Stromal cell of bone marrow (primary cell): ENCODE data around the gene COL4A2.

Source experiments
- DNase-seq: peaks from one replicate; pipeline ENCODE4 v3.0.0-alpha.2; 2012; ENCODE audit warnings: low read depth

COL4A2 gene

DNA sequence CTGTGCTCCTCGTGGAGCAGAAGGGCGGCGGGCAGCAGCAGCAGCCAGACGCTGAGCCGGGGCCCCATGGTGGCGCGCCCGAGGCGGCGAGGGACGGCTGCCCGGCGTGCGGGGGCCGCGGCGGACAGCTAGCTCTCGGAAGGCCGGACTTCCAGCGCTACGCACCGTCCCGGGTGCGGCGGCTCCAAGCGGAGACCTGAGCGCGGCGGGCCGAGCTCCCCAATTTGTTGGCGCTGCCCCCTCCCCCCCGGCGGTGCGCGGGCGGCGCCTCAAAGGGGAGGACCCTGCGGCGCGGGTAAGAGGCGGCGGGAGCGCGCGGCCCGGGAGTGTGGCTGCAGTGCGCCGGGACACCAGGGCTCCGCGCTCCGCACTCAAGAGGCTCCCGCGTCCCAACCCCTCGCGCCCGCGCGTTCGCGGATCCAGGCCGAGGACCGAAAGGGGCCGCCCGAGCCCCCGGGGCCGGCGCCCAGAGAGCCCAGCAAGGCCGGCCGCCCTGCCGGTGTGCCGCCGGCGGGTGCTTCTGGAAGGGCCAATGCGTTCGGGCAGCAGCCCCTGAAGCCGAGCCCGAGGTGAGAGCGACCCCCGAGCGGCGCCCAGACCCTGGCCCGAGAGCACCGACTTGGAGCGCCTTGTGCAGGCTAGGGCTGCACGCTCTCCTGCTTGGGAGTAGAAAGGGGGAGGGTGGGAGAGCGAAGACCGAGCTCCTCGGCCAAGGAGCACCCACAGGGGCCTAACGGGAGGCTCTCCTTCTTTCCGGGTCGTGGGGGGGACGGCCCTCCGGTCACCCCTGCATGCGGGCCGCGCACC lies at the start of gene COL4A2, which contains the start of gene COL4A1:
COL4A2 (plus strand) TSS at position 325 of the 807 bp plus-strand sequence. CDS start 620 bp downstream, outside the sequence.
COL4A1 (minus strand) TSS at position 198 of the 807 bp plus-strand sequence; CDS start at position 68, 130 bp downstream.
- DNase-seq = no peak

DNA sequence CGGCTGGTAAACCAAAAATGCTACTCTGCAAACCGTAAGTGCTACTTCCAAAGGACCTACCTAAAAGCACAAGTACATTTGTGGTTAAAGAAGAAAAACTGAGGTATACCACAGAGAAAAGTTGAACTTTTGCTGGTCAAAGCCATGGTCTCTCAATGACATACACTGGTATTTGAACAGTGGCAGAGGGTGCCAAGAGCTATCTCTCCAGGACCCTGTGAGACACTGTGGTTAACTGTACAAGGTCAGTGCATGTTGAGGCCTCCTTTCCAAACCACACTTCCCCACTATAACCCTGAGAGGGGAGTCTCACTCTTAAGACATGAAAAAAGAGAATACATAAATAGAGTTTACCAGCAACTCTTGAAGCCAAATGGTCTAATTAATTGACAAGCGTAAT lies 49.7 kb upstream of the COL4A2 start:
- DNase-seq = no peak

DNA sequence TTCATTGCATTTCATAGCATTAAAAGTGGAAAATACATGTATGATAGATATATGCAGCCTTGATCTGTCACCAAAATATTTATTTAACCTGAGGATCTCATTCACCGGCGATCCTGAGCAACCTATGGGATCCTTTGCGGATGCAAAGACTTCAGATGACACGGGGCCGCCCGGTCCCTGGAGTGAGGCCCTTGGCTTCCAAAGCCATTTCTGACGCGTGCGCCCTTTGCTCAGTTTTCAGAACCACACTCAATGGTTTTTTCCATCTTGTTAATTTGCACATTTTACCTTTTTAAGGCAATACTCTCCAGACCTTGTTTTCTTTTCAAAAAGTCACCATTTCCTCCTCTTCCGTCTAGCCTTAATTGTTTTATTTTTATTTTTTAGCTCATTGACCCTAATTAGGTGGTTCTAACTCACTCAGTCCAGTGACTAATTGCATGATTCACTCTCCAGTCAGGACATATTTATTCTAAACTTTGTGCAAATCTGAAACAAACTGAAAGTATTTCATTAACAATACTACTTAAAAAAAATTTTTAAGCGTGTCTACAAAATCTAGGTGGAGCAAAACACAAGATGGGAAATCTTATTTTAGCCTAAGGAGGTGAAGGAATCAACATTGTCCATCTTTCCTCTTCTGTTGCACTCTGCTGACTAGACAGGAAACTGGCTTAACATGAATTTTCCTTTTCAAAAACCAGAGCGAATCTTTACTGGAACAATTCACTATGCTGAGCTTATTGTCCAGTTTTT lies 48.0 kb upstream of the COL4A2 start:
- DNase-seq = no peak

DNA sequence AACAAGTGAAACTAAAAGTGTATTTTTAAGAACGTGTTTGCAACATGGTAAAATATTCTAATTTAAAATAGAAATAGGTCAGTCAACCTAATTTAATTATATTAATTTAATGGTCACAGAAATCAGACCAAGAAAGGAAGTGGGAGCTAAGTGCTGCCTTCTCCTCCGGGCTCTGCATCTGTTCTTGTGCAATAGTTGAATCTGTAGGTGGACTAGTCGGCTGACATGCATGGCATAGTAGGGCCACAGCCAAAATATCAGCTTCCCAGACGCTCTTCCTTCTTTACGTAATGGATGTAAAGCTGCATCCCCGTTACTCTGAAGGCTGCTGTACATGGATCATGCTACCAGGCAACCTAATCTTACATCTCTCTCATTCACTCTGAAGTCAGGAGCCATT lies 47.4 kb upstream of the COL4A2 start:
- no peak for DNase-seq

DNA sequence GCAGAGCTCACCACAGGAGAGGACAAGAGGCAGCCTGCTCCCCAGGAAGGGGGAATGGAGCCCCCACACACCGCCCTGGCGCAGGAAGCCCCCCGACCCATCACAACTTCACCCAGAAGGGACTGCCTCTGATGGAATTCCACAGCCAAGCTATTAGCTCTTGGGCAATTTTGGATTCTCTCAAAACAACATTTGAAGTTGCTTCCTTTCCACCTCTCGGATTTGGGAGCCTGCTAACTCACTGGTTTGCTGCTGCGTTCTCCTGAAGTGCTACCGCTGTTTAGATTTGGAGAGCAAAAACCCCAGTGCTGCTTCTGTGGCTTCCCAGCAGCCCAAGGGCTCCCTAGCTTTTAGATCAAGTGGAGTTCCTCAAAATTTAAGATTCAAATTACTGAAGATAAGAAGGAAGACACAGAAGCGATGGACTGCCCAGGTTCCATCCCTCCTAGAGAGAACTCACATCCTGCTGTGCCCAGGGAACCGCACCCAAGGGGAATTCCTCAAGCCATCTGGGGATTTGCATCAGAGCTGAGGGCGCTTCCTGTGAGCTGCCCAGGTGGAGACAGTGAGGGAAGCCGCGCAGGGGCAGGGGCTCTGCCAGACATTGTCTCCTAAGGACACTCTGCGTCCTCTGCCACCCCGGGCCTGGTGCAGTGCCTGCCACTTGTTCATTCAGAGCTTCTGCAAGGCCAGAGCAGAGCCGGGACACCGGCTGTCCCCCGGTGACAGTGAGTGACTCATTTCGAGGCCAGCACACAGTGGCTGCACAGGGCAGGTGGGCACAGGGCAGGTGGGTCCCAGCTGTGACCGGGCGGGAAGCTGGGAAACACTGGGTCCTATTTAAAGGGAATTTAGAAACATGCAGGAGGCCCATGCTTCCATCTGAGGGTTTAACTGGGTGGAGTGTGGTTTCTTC lies 45.7 kb upstream of the COL4A2 start:
- DNase-seq = no peak

DNA sequence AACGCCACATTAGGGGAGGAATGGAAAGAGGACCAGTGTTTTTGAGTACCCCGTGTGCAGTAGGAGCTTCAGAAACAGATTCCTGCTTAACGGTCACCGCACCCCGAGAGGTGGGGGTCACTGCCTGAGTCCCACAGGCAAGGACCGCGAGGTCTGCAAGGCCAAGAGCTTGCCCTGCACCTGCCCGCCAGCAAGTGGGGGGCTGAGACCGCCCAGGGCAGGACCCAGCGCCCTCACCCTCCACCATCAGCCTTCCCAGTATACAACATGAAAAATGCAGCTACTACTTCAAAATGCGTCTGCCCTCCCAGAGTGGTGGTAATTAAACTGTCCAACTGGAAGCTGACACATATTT lies 45.0 kb upstream of the COL4A2 start:
- no peak for DNase-seq

DNA sequence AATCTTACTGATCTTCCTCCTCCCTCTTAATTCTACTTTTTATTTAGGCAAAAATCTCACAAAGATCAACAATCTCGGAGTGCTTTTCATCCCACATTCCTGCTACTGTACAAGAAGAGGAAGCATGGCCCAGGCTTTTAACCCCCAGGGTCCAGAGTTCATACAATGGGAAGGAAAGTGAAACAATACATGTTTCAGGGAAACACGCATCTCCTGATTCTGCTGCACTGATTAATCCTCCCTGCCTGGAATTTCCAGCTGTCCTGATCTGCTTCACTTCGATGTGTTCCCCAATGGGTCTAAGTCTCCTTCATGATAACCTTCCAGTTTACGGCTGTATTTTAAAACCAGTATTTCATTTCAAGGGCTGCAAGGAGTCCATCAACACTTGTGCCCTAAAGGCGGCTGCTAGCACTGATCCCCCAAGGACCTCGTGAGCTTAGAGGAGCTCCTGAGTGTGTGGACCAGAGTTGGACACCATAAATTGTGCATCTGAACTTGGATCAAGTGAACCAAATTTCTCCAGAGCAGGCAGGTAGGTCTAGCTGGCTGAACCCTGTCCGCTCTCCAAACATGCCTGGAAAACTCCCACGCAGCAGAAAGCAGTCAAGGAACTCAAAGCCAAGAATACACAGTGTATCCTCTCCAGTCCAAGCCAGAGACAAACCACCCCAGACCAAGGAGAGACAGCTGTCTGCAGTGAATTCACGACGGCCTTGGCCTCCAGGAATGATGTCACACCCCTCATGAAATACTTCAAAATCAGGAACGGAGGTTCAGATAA lies 44.4 kb upstream of the COL4A2 start:
- DNase-seq = no peak

DNA sequence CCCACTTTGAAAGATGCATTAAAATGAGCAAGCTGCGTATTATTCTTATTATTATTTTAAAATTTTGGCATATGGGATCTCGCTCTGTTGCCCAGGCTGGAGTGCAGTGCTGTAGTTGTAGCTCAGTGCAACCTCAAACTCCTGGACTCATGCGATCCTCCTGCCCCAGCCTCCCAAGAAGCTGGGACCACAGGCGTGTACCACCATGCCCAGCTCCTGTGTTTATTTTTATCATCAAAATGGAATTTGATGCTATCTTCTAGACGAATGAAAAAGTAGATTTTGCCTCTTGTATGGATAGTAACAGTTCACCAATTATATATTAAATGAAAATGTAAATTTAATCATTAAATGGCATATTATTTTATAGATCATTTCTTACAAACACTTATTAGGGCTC lies 43.7 kb upstream of the COL4A2 start:
- DNase-seq = no peak

DNA sequence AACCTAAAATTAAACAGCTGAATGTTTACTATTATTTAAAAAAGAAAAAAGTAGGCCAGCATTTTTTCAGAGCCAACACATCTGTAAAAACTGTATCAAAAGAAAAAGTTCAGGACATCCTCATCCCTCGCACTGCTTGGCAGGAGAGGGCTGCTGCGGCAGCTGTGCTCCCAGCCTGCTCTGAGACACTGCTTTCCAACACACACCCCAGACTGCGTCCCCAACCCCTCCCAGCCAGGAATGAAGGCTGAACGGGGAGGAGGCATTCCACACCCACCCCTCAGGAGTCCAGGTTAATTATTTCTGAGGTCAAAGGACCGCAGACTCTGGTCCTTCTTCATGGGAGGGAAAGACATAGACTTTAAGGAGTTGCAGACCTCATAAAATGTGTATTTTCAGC lies 43.2 kb upstream of the COL4A2 start:
- no peak for DNase-seq

DNA sequence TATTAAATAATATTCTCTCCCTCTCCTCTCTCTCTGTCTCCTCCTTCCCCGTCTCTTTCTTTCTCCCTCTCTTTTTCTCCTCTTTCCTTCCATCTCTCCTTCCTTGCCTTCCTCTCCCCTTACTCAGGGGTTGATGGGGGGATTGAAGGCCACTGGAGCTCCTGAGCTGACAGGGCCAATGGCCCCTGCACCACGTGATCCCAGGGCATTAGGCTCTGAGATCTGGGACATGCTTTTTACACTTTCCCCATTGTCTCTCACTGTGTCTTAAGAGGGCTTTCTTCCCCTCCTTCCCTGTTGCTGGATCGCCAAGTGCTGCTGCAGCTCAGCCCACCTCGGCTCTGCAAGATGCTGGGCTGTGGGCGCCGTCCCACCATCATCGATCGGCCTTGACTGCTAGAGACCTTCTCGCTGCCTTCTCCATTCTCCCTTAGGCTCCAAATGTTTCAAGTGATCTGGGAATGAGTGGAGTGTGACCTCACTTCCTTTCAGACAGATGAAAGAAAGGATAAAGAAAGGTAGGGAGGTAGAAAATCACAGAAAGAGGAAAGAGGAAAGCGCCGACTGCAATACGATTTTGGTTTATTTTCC lies 42.3 kb upstream of the COL4A2 start:
- DNase-seq = no peak

DNA sequence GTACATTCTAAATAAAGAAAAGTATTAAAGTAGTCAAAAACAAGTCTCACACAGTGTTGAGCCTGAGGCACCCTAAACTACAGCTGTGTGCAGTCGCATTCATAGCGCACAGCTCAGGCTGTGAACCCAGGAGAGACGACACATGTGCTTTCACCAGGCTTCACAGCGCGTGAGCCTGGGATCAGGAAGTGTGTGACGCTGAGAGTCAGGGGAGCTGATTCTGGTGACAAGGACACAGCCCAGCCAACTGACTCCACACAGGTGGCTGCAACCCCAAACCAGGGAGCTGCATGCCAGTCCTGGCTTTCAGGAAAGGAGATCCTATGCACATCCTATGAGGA lies 41.8 kb upstream of the COL4A2 start:
- DNase-seq = no peak

DNA sequence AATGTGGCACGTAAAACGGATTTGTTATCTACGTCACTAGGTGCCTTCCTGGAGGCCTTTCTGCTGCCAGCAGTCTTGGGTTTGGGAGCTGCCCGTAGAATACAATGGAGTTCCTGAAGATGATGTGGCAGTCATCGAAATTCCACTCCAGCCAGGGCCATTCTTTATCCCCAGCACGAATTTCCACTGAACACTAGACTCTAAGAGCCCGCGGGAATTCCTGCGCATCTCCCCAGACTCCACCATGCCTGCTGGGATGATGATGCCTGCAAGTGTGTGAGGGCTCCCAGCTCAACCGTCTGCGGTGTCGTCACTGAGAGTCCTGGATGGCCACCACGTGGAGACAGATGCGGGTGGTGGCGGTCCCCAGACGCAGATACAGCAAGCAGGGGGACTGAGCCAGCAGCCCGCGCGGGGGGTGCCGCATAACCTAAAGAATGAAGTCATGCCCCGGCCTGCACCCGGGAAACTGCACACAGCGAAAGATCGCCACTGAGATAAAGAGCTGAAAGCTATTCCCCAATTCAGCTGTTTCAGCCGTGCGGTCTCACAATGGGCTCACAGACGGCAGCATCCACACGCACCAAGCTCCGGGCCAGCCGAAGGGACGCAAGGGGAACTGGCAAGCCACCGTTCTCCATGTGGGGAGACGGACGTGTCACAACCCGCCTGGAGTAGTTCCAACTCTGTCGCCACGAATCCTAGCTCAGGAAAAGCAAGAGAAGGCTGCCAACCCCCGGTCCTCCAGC lies 41.2 kb upstream of the COL4A2 start:
- no peak for DNase-seq

DNA sequence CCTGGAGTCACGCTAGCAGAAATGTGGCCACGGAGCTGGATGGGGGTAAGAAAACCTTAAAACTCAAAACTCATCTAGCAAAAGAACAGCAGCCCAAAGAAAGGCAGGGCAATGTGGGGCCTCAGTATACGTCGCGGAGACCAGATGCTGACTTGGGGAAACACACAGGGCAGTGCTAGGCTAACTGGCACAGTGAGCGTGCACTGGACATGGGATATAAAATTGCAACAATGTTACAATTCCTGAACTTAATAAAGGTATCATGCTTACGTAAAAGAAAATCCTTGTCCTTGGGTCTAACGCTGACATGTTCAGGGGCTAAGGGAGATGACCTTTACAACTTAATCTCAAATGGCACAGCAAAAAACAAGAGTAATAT lies 40.7 kb upstream of the COL4A2 start:
- no peak for DNase-seq

DNA sequence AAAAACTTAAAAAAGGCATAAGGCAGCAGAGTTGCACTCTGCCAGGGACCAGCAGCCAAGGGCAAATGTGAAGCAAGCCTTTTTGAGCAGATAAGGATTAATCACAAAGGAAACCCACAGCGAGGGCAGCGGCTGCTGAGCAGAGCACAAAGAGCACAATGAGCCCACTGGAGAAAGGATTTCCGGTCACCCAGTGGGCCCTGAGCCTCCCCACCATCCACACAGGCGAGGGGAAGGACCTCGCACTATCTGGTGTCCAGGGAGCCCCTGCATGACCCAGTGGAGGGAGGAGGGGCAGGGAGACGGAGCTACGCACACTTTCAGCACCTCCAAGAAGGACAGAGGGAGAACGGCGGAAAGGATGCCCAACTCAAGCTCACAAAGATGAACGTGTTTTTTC lies 40.1 kb upstream of the COL4A2 start:
- DNase-seq = no peak

DNA sequence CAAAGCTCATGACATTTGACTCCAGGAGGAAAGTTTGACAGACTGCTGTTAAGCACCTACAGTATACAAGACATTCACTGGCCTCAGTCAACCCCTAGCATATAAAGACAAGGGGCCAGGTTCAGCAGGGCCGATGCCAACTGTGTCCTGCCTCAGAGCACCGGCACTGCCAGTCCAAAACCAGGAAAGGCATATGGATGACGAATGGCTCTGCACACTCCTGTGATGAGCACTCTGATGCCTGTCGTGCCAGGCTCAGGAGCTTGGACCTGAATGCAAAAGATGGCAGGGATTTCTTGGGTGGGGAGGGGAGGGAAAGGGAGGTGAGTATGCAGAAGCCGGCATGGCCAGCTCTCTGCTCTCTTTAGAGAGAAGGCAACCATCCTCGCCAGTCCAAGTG lies 39.0 kb upstream of the COL4A2 start:
- no peak for DNase-seq

DNA sequence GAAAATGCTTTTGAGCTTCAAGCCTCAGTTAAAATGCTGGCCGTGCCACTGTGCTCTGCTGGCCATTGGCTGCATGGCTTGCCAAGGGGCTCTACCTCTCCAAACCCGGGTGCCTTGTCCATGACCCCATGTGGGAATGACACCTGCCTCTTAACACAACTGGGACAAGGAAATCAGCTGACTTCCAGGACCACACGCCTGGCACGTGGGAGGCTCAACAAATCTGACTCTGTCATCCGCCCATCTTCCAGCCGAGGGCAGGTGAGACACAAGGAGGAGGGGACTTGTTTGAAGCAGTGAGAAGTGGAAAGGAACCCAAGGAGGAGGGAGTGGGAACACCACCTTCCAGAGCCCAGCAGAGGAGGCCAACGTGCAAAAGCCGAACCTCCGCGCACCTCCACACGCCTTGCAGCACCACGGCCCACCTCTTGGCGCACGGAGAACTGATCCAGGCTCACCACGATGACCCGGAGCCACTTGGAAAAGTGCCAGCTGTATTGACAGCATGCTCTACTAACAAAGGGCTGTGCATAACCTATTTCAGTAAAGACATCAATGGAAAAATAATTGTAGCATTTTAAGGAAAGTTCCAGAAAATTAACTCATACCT lies 38.4 kb upstream of the COL4A2 start:
- no peak for DNase-seq

DNA sequence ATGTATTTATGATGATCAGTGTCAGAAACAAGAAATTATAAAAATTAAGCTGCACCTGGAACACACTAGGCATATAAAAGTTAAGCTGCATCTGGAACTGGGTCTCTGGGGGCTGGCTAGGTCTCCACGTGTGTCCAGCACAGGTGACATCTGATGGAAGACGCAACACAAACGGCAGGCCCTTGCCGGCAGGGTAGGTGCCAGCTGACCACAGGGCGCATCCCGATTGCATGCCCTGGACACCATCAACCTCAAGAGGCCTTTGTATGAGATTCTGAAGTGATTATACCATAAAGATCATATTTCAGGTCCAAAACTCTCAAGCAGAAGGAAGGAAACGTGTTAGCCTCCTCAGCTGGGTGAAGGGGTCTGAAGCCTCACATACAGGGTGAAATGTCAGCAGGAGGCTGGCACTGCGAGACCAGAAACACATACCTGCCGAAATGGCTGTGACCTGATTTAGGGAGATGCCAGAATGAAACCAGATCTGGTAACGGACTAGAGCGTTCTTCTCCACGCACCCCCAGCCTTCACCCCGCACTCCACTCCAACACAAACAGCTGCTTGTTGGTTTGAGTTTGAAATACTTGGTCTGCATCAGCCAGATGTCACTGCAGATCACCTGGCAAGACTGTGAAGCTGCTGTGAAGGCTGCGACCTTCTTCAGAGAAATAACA lies 37.4 kb upstream of the COL4A2 start:
- no peak for DNase-seq

DNA sequence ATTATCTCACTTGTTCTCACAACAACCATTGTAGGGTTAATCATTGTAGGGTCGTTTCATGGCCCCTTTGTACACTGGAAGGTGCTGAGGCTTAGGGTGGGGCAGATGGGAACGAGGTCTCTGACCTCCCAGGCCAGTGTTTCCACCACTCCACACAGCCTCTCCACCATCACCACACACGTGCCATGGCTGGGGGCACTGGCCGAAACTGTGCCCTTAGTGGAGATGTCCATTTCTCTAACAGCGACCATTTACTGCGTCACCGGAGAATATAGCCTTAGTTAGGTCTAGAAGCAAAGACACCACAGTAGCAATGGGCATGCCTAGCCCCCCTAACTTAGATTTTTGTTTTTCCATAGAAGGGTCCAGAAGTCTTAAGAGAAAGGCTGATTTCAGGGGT lies 36.6 kb upstream of the COL4A2 start:
- DNase-seq = no peak

DNA sequence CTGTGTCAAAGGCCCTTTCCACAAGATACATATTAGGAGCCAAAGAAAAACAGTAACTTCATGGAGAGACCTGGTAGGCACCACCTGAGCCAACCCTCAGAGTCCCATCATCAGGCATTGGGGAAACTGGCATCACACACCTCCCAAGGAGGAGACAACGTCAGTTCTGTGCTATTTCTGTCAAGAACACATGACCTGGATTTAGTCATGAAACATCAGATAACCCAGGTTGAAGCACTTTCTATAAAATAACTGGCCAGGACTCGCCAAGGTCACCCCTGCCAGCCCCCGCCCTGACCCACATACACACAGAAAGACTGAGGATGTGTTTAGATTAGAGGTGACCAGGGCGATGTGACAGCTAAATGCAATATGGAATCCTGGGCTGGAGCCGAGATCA lies 35.8 kb upstream of the COL4A2 start:
- no peak for DNase-seq

DNA sequence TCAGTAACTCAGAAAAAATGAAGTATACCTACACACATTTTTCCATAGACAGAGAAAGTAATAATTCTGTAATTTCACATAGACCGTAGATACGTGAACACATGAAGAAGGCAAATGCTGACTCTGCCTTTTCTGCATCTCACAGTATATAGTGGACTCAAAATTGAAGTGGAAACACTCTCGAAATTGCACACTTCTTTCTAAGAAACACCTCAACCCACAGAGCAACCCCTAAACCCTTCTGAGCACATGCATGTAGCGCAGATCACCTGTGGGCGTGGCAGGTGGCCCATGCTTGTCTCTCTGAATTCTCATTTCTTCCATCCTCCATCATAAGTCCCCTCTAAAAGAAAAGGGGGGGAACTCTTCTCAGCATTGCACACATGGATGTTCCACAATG lies 34.9 kb upstream of the COL4A2 start:
- no peak for DNase-seq
